ENCODE measurements around the gene C12orf42. TPM values are rescaled to one million over a fixed set of nuclear protein-coding genes. Genes with fewer than 3 reads are reported as not detected.

The C12orf42 gene
- total RNA-seq, 6 donors from 2014 or later: not detected

DNA sequence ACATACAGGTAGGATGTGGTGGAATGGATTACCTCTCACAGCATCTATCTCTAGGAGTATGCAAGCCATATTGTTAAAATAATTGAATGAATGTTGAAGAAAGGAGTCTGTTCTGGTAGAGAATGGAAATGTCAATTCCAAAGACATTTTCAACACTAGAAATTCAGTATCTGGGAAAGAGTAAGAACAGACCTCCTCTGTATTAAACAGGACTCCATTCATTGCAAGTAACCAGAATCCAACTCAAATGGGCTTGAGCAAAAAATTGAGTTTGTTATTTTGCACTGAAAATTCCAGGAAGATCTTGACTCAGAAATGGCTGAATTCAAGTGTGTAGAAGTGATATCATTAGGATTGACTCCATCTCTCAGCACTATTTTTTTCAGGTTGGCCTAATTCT lies 168.1 kb downstream of the C12orf42 start:
- TF ChIP-seq EP300 (IDR thresholded peaks at IDR 0.05): no peak
- no peak for TF ChIP-seq POLR2A (IDR thresholded peaks at IDR 0.05)
- TF ChIP-seq POLR2AphosphoS5 (IDR thresholded peaks at IDR 0.05): no peak
- TF ChIP-seq, protein P1, sequence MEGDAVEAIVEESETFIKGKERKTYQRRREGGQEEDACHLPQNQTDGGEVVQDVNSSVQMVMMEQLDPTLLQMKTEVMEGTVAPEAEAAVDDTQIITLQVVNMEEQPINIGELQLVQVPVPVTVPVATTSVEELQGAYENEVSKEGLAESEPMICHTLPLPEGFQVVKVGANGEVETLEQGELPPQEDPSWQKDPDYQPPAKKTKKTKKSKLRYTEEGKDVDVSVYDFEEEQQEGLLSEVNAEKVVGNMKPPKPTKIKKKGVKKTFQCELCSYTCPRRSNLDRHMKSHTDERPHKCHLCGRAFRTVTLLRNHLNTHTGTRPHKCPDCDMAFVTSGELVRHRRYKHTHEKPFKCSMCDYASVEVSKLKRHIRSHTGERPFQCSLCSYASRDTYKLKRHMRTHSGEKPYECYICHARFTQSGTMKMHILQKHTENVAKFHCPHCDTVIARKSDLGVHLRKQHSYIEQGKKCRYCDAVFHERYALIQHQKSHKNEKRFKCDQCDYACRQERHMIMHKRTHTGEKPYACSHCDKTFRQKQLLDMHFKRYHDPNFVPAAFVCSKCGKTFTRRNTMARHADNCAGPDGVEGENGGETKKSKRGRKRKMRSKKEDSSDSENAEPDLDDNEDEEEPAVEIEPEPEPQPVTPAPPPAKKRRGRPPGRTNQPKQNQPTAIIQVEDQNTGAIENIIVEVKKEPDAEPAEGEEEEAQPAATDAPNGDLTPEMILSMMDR (IDR thresholded peaks at IDR 0.05): no peak
- Histone ChIP-seq H3K27ac (no peak overlapping the region), H3K4me3 (no peak overlapping the region), H3K27me3 (no peaks in the 10 kb centered on the region), H3K9me3 (no peaks in the 10 kb centered on the region), H3K4me1 (no peaks in the 10 kb centered on the region), H3K36me3 (no peaks in the 10 kb centered on the region)
- ATAC-seq (ENCODE audit: low FRiP score in 2 of 2): no peak
- no peak for DNase-seq

DNA sequence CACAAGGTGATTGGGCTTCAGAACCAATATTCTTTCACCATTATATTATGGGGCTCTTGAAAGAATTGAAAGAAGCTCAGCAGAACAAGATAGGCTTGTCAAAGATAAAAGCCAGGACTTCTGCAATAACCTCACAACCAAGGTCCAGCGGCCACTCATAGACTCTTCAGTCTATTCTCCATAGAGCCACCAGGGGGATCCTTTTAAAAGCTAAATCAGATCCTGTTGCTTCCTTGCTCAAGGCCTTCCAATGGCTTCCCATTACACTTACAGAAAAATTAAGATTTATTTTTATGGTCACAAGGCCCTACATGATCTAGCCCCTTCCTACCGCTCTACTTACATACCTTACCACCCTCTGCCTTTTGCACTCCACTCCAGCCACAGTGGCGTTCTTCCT lies 169.6 kb downstream of the C12orf42 start:
- WGBS, 2 donors: 80 to 97% methylated on average over 3 of the region's 3 CpGs

DNA sequence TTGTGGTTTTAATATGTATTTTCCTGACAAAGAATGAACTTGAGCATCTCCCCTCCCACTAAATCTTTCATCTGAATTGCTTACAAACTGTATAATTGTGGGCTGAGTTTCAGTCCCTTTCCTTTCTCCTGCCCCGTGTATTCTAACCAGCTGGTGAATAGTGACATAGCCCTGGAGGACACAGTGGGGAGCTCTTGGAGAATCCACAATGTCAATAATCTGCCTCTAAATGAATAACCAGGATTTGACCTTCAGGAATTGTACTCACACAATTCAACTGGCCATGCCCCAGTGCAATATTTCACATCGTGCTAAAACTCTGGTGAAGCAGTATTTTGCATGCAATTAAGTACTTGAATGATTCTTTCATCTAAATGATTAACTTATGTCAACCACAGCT lies 177.2 kb downstream of the C12orf42 start:
- Histone ChIP-seq H3K4me1 (no peaks in the 10 kb centered on the region), H3K27me3 (no peaks in the 10 kb centered on the region), H3K27ac (no peak overlapping the region), H3K9me3 (no peaks in the 10 kb centered on the region), H3K36me3 (no peaks in the 10 kb centered on the region), H3K4me3 (no peak overlapping the region)
- ATAC-seq (ENCODE audit: low FRiP score in 2 of 2): no peak
- DNase-seq: no peak
- TF ChIP-seq POLR2AphosphoS5 (IDR thresholded peaks at IDR 0.05) (no peak), EP300 (IDR thresholded peaks at IDR 0.05) (no peak), POLR2A (IDR thresholded peaks at IDR 0.05) (no peak)
- TF ChIP-seq, protein P1 (IDR thresholded peaks at IDR 0.05): no peak
- WGBS, 2 donors: 32 to 60% methylated on average over 2 of the region's 2 CpGs

More for the DNA sequence above, 169.6 kb downstream of the C12orf42 start:
- no peaks in the 10 kb centered on the region for H3K9me3 ChIP-seq
- no peak for ATAC-seq (ENCODE audit: low FRiP score in 2 of 2)
- no peaks in the 10 kb centered on the region for H3K4me1 ChIP-seq
- no peaks in the 10 kb centered on the region for H3K27me3 ChIP-seq
- TF ChIP-seq POLR2A (IDR thresholded peaks at IDR 0.05): no peak
- no peak for TF ChIP-seq POLR2AphosphoS5 (IDR thresholded peaks at IDR 0.05)
- TF ChIP-seq, protein P1 (IDR thresholded peaks at IDR 0.05): no peak
- no peak for TF ChIP-seq EP300 (IDR thresholded peaks at IDR 0.05)
- H3K36me3 ChIP-seq: no peaks in the 10 kb centered on the region
- DNase-seq: no peak
- no peak overlapping the region for H3K4me3 ChIP-seq
- no peak overlapping the region for H3K27ac ChIP-seq

DNA sequence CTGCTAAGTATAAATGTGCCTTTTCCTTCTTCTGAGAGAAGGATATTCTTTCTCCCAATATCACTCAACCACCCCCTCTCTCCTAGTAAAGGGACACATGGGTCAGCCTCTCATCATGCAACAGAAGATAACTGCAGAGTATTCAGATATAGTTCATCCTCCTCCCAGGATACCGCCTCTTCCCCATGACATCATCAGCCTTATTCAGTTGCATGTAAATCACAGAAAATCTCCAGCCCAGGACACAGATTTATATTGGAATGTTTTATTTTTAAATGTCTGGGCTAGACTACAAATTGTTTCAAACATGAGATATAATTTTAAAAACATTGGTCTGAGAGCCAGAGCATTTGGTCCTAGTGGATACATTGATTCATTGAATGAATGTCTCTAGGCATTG lies 178.5 kb downstream of the C12orf42 start:
- no peaks in the 10 kb centered on the region for H3K27me3 ChIP-seq
- DNase-seq: no peak
- no peak overlapping the region for H3K27ac ChIP-seq
- WGBS, 2 donors: 92 to 96% methylated on average over 1 of the region's 1 CpG
- no peaks in the 10 kb centered on the region for H3K4me1 ChIP-seq
- ATAC-seq (ENCODE audit: low FRiP score in 2 of 2): no peak
- no peak for TF ChIP-seq POLR2AphosphoS5 (IDR thresholded peaks at IDR 0.05)
- TF ChIP-seq, protein P1 (IDR thresholded peaks at IDR 0.05): no peak
- TF ChIP-seq EP300 (IDR thresholded peaks at IDR 0.05): no peak
- TF ChIP-seq POLR2A (IDR thresholded peaks at IDR 0.05): no peak
- H3K4me3 ChIP-seq: no peak overlapping the region
- H3K36me3 ChIP-seq: no peaks in the 10 kb centered on the region
- H3K9me3 ChIP-seq: no peaks in the 10 kb centered on the region

DNA sequence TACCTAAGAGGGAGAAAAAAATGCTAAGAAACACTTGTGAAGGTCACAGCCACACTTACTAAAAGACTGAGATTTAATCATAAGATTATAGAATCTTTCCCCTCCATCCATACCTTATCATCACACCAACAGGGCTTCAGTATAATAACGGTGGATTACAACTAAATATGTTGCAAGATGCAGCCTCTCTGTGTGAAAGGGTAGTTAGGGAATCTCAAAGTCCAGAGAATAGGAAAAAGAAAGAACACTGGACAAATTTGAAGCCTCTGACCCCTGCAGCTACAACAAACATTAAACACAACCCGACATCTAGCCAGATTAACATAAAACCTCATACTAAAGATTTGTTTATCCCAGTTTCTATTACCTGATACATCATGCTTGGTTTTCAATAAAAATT lies 181.0 kb downstream of the C12orf42 start:
- Histone ChIP-seq H3K36me3 (no peaks in the 10 kb centered on the region), H3K4me1 (no peaks in the 10 kb centered on the region), H3K27ac (no peak overlapping the region), H3K4me3 (no peak overlapping the region), H3K9me3 (no peaks in the 10 kb centered on the region), H3K27me3 (no peaks in the 10 kb centered on the region)
- no peak for TF ChIP-seq POLR2AphosphoS5 (IDR thresholded peaks at IDR 0.05)
- ATAC-seq (ENCODE audit: low FRiP score in 2 of 2) (no peak), DNase-seq (no peak)
- WGBS, 2 donors: 77 to 81% methylated on average over 2 of the region's 2 CpGs

Measured in upper lobe of left lung (tissue), 6 donors.